Measurements from ENCODE around the gene SOBP. TPM values are rescaled to one million over a fixed set of nuclear protein-coding genes. Genes with fewer than 3 reads are reported as not detected.

SOBP gene
- total and polyA plus RNA-seq, 2 donors = 15.3 to 27.7 TPM

GRCh38 chr6:107579456-107580056 is 89.6 kb downstream of the SOBP start:
- no peaks in the 10 kb centered on the region for H3K4me1 ChIP-seq (ENCODE audit: insufficient read depth)
- no peak overlapping the region for H3K4me3 ChIP-seq (ENCODE audit: low read depth, low read length)

GRCh38 chr6:107582086-107582485 is 92.2 kb downstream of the SOBP start:
- no peaks in the 10 kb centered on the region for H3K36me3 ChIP-seq (ENCODE audit: insufficient read depth)
- no peak overlapping the region for H3K4me3 ChIP-seq (ENCODE audit: low read depth, low read length)
- H3K27ac ChIP-seq (ENCODE audit: low read depth) = no peak overlapping the region
- DNase-seq (ENCODE audit: extremely low spot score) = no peak
- no peaks in the 10 kb centered on the region for H3K4me1 ChIP-seq (ENCODE audit: insufficient read depth)

More at GRCh38 chr6:107579456-107580056, 89.6 kb downstream of the SOBP start:
- 85% methylated on average over 6 of the region's 6 CpGs for WGBS
- Histone ChIP-seq H3K27ac (ENCODE audit: low read depth) (no peak overlapping the region), H3K36me3 (ENCODE audit: insufficient read depth) (no peaks in the 10 kb centered on the region)
- no peak for DNase-seq (ENCODE audit: extremely low spot score)

- no peaks in the 10 kb centered on the region for H3K4me1 ChIP-seq (ENCODE audit: insufficient read depth)
- H3K4me3 ChIP-seq (ENCODE audit: low read depth, low read length) = no peak overlapping the region
- no peak for DNase-seq (ENCODE audit: extremely low spot score)
- no peak overlapping the region for H3K27ac ChIP-seq (ENCODE audit: low read depth)
- H3K36me3 ChIP-seq (ENCODE audit: insufficient read depth) = no peaks in the 10 kb centered on the region
These were observed 94.8 kb downstream of the SOBP start for GRCh38 chr6:107584726-107585125.

GRCh38 chr6:107585815-107586435 is 96.0 kb downstream of the SOBP start:
- H3K4me3 ChIP-seq (ENCODE audit: low read depth, low read length) = no peak overlapping the region
- no peaks in the 10 kb centered on the region for H3K4me1 ChIP-seq (ENCODE audit: insufficient read depth)
- no peak for DNase-seq (ENCODE audit: extremely low spot score)
- 92% methylated on average over 5 of the region's 5 CpGs for WGBS
- no peak overlapping the region for H3K27ac ChIP-seq (ENCODE audit: low read depth)
- H3K36me3 ChIP-seq (ENCODE audit: insufficient read depth) = no peaks in the 10 kb centered on the region

- H3K4me3 ChIP-seq (ENCODE audit: low read depth, low read length) = no peak overlapping the region
- WGBS = 45% methylated on average over 5 of the region's 5 CpGs
- no peak for DNase-seq (ENCODE audit: extremely low spot score)
- H3K36me3 ChIP-seq (ENCODE audit: insufficient read depth) = no peaks in the 10 kb centered on the region
- H3K4me1 ChIP-seq (ENCODE audit: insufficient read depth) = no peaks in the 10 kb centered on the region
- peak overlapping the region; percentile 32 for H3K27ac ChIP-seq (ENCODE audit: low read depth)
These were observed 97.5 kb downstream of the SOBP start for GRCh38 chr6:107587451-107587850.

- 92% methylated on average over 5 of the region's 5 CpGs for WGBS
- no peaks in the 10 kb centered on the region for H3K4me1 ChIP-seq (ENCODE audit: insufficient read depth)
- no peaks in the 10 kb centered on the region for H3K36me3 ChIP-seq (ENCODE audit: insufficient read depth)
- no peak for DNase-seq (ENCODE audit: extremely low spot score)
- no peak overlapping the region for H3K4me3 ChIP-seq (ENCODE audit: low read depth, low read length)
- no peak overlapping the region for H3K27ac ChIP-seq (ENCODE audit: low read depth)
These were observed 99.3 kb downstream of the SOBP start for GRCh38 chr6:107589199-107589598.

GRCh38 chr6:107589934-107590333 is 100.0 kb downstream of the SOBP start:
- 94% methylated on average over 2 of the region's 2 CpGs for WGBS
- H3K4me1 ChIP-seq (ENCODE audit: insufficient read depth) = no peaks in the 10 kb centered on the region
- no peak overlapping the region for H3K27ac ChIP-seq (ENCODE audit: low read depth)
- H3K36me3 ChIP-seq (ENCODE audit: insufficient read depth) = no peaks in the 10 kb centered on the region
- DNase-seq (ENCODE audit: extremely low spot score) = no peak
- no peak overlapping the region for H3K4me3 ChIP-seq (ENCODE audit: low read depth, low read length)

GRCh38 chr6:107590378-107590777 is 100.5 kb downstream of the SOBP start:
- DNase-seq (ENCODE audit: extremely low spot score) = no peak
- H3K36me3 ChIP-seq (ENCODE audit: insufficient read depth) = no peaks in the 10 kb centered on the region
- no peak overlapping the region for H3K4me3 ChIP-seq (ENCODE audit: low read depth, low read length)
- WGBS = 55% methylated on average over 1 of the region's 1 CpG
- H3K27ac ChIP-seq (ENCODE audit: low read depth) = no peak overlapping the region
- H3K4me1 ChIP-seq (ENCODE audit: insufficient read depth) = no peaks in the 10 kb centered on the region

- no peak for DNase-seq (ENCODE audit: extremely low spot score)
- WGBS = 89% methylated on average over 1 of the region's 1 CpG
These were observed 101.4 kb downstream of the SOBP start for GRCh38 chr6:107591346-107591745.

GRCh38 chr6:107592806-107593205 is 102.9 kb downstream of the SOBP start:
- Histone ChIP-seq H3K27ac (ENCODE audit: low read depth) (no peak overlapping the region), H3K36me3 (ENCODE audit: insufficient read depth) (no peaks in the 10 kb centered on the region), H3K4me1 (ENCODE audit: insufficient read depth) (no peaks in the 10 kb centered on the region), H3K4me3 (ENCODE audit: low read depth, low read length) (no peak overlapping the region)
- WGBS = 91% methylated on average over 2 of the region's 2 CpGs
- DNase-seq (ENCODE audit: extremely low spot score) = no peak

More at GRCh38 chr6:107591346-107591745, 101.4 kb downstream of the SOBP start:
- no peaks in the 10 kb centered on the region for H3K4me1 ChIP-seq (ENCODE audit: insufficient read depth)
- H3K4me3 ChIP-seq (ENCODE audit: low read depth, low read length) = no peak overlapping the region
- no peak overlapping the region for H3K27ac ChIP-seq (ENCODE audit: low read depth)
- H3K36me3 ChIP-seq (ENCODE audit: insufficient read depth) = no peaks in the 10 kb centered on the region

- no peaks in the 10 kb centered on the region for H3K4me1 ChIP-seq (ENCODE audit: insufficient read depth)
- WGBS = 90% methylated on average over 2 of the region's 2 CpGs
These were observed 104.8 kb downstream of the SOBP start for GRCh38 chr6:107594736-107595135.

GRCh38 chr6:107598091-107598490 is 108.2 kb downstream of the SOBP start:
- no peak for DNase-seq (ENCODE audit: extremely low spot score)
- WGBS = 97% methylated on average over 6 of the region's 6 CpGs
- Histone ChIP-seq H3K27ac (ENCODE audit: low read depth) (no peak overlapping the region), H3K36me3 (ENCODE audit: insufficient read depth) (no peaks in the 10 kb centered on the region), H3K4me3 (ENCODE audit: low read depth, low read length) (no peak overlapping the region), H3K4me1 (ENCODE audit: insufficient read depth) (no peaks in the 10 kb centered on the region)

More at GRCh38 chr6:107594736-107595135, 104.8 kb downstream of the SOBP start:
- no peak for DNase-seq (ENCODE audit: extremely low spot score)
- H3K4me3 ChIP-seq (ENCODE audit: low read depth, low read length) = no peak overlapping the region
- H3K36me3 ChIP-seq (ENCODE audit: insufficient read depth) = no peaks in the 10 kb centered on the region
- no peak overlapping the region for H3K27ac ChIP-seq (ENCODE audit: low read depth)

GRCh38 chr6:107599043-107599442 is 109.1 kb downstream of the SOBP start:
- Histone ChIP-seq H3K4me1 (ENCODE audit: insufficient read depth) (no peaks in the 10 kb centered on the region), H3K36me3 (ENCODE audit: insufficient read depth) (no peaks in the 10 kb centered on the region), H3K27ac (ENCODE audit: low read depth) (no peak overlapping the region), H3K4me3 (ENCODE audit: low read depth, low read length) (no peak overlapping the region)
- 91% methylated on average over 4 of the region's 4 CpGs for WGBS
- no peak for DNase-seq (ENCODE audit: extremely low spot score)

- WGBS = 84% methylated on average over 5 of the region's 5 CpGs
- Histone ChIP-seq H3K4me1 (ENCODE audit: insufficient read depth) (no peaks in the 10 kb centered on the region), H3K4me3 (ENCODE audit: low read depth, low read length) (no peak overlapping the region)
These were observed 110.2 kb downstream of the SOBP start for GRCh38 chr6:107600121-107600520.

More at GRCh38 chr6:107600121-107600520, 110.2 kb downstream of the SOBP start:
- H3K27ac ChIP-seq (ENCODE audit: low read depth) = no peak overlapping the region
- DNase-seq (ENCODE audit: extremely low spot score) = no peak
- H3K36me3 ChIP-seq (ENCODE audit: insufficient read depth) = no peaks in the 10 kb centered on the region

Measured in urinary bladder (tissue), 4 donors.